G401 (cell line): Measurements from ENCODE around the gene KRTAP4-9. TPM values are rescaled to one million over a fixed set of nuclear protein-coding genes. Genes with fewer than 3 reads are reported as not detected.
"Not testable (repeated sequence)": the region's sequence is repeated elsewhere in the genome, so short reads cannot be mapped to it uniquely, and the experiment has no call there.

Source experiments
- DNase-seq: peaks from one replicate; pipeline ENCODE4 v3.0.0-alpha.2; 2015; ENCODE audit warnings: low spot score
- in situ Hi-C: cut with HindIII; loops from 2 replicates; pipeline ENCODE4 v1.10.0; 2016; ENCODE audit warnings: low sequenced_read_pairs, mixed read lengths
- total RNA-seq: library from RNA; depleted of rRNA; stranded (reverse); fragments of >200 nt; shearing (Covaris generic); gene quantifications from 2 replicates; pipeline ENCODE4 v1.2.3, GENCODE V29; 2014; rRNA removed

Gene KRTAP4-9
- total RNA-seq: not detected in 2 replicates

GRCh38 chr17:41105347-41105746, at the start of gene KRTAP4-9:
TSS of gene KRTAP4-9 (plus strand) at chr17:41105389. CDS start at chr17:41105389, 0 bp downstream.
- DNase-seq, in situ Hi-C loops: not testable (repeated sequence)

GRCh38 chr17:41057547-41057946, 47.6 kb upstream of the KRTAP4-9 start:
- DNase-seq: no peak
- in situ Hi-C loops: no loop called here

DNA sequence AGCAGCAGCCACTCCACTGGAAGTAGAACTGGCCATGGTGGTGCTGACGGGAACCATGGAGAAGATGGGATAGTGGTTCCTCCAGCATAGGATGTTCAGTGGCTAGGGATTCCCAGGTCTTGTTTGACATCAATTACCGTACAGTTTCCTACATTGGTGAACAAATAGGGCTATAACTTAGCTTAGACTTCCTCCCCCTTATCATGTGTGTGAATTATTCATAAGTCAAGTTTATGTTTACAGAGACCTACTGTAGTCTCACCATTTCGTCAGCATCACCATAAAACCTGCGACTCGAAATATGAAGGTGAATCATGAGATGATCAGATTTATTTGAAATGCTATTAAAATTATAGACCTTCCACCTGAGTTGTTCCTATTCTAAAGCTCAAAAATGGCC, 46.4 kb upstream of the KRTAP4-9 start:
- no peak for DNase-seq

DNA sequence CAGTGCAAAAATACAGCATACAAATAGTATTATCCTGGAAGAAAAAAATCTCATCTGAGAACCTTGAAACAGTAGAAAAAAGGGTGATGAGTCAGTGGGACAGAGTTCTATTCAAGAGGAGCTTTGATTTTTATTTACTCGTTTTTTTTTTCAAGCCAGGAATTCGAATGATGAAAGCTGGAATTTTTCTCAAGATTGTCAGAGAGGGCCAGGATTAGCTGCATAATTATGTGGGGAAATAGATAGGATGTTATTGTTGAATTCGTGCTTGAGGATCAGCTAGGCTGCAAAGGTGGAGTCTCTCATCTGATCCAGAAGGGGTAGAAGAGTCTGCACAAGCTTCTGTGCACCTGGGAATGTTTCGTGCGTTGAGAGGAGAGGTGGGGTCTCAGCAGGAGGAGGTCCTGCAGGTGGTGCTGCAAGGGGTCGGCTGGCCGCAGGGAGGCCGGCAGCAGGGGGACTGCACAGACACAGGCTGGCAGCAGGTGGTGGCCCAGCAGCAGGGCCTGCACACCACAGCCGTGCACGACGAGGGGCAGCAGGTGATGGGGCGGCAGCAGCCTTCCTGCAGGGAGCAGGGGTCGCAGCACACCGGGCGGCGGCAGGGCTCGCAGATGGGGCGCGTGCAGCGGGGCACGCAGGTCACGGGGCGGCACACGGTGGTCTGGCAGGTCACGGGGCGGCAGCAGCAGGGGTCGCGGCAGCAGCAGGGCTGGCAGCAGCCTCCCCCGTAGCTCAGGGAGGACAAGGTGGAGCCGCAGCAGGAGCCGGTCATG, 45.7 kb upstream of the KRTAP4-9 start:
- not testable (repeated sequence) for DNase-seq

More for the DNA sequence above, 46.4 kb upstream of the KRTAP4-9 start:
- in situ Hi-C loops: no loop called here

DNA sequence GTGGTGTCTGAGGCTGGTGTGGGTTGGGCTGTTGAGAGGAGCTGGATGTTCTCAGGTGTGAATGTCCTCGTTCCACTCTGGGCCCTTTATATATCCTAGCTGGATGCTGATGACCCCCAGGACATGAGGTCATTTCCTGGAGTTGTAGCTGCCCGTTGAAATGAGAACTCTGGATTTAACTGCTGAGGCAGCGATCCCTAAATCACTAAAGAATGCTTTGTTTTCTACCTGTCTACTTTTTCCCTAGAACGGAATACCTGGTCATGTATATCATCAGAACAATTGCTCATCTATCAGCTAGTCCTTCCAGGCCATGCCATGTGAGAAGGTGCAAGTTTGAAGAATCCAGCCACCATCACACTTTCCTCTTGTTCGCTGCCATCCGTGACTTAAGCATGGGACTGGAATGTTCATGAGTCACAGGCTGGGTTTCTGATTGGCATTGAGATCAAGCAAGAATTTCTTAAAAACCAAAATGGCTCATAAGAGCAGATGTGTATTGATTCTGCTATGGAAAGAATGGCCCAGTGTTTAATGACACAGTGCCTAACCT, 45.1 kb upstream of the KRTAP4-9 start, which contains the start of gene KRTAP2-3:
TSS of gene KRTAP2-3 (minus strand) at position 63 of the 553 bp plus-strand sequence. CDS start 64 bp downstream, outside the sequence.
- no peak for DNase-seq
- in situ Hi-C loops: no loop called here

More for the DNA sequence above, 45.7 kb upstream of the KRTAP4-9 start:
- in situ Hi-C loops: not testable (repeated sequence)

GRCh38 chr17:41061964-41062363, 43.2 kb upstream of the KRTAP4-9 start:
- in situ Hi-C loops: no loop called here
- no peak for DNase-seq

DNA sequence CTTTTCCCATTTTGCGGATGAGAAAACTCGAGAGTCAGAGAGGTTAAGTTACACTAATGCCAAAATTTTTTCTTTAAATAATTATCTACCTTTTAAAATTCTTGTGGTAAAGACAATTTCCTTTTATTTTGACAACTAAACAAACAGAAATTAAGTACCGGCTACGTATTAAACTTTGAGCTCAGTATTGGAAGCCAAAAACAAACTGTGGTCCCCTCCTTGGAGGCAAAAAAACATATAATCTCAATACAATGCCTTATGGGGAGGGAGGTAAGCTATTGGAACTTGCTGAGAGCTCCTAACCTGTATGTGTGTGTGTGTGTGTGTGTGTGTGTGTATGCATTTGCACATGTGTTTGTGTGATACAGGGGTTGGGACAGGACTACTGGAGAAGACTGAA, 41.7 kb upstream of the KRTAP4-9 start:
- DNase-seq: no peak
- in situ Hi-C loops: no loop called here

GRCh38 chr17:41064301-41064700, 40.9 kb upstream of the KRTAP4-9 start:
- in situ Hi-C loops: no loop called here
- no peak for DNase-seq

GRCh38 chr17:41065016-41065689, 40.0 kb upstream of the KRTAP4-9 start:
- in situ Hi-C loops: not testable (repeated sequence)

DNA sequence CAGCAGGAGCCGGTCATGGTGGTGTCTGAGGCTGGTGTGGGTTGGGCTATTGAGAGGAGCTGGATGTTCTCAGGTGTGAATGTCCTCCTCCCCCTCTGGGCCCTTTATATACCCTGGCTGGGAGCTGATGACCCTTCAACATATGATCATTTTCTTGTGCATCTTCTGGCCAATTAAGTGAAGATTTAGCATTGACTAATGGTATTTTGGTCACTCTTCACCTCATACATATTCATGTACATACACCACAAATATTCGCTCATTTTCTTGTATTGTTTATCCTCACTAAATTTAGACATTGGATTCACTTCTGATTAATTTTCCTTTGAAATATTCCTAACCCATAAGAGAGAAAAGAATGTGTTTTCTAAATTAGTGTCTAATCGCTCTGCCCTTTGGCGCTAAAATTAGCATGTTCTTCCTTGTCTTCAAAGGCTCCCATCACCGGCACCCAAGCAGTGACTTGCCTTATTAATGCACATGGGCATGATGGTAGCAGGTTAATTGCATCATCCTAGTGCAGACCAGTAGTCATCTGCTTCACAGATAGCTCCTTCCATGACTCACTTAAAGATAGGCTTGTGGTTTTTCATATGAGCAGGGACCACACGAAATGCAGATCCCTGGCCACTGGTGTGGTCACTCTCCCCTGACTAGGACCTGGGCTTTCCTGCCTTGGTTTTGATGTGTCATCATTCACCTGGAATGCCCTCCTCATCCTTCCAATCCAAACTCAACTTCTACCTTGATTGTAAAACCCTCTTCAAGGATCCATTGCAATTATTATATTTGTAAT, 39.2 kb upstream of the KRTAP4-9 start, which contains the start of gene KRTAP2-4:
TSS of gene KRTAP2-4 (minus strand) at position 51 of the 796 bp plus-strand sequence. CDS start at position 17, 34 bp downstream.
- in situ Hi-C loops: no loop called here
- no peak for DNase-seq

More at GRCh38 chr17:41065016-41065689, 40.0 kb upstream of the KRTAP4-9 start:
- DNase-seq: not testable (repeated sequence)

GRCh38 chr17:41067281-41067680, 37.9 kb upstream of the KRTAP4-9 start:
- no peak for DNase-seq
- in situ Hi-C loops: no loop called here

DNA sequence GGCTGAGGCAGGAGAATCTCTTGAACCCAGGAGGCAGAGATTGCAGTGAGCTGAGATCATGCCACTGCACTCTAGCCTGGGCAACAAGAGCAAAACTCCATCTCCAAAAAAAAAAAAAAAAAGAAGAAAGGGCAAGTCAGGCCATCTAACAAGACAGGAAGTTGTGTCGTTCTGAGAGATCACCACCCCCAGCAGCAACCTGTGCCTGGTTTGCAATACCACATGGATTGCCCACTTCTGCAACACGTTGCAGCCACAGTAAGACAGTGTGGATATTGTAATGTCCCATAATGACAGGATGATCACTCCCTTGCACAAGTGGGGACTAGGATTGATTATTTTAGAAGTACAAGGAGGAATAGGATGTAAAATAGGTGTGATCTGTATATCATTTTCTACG, 36.2 kb upstream of the KRTAP4-9 start:
- DNase-seq: no peak
- in situ Hi-C loops: no loop called here

GRCh38 chr17:41071606-41072360, 33.4 kb upstream of the KRTAP4-9 start:
- in situ Hi-C loops: no loop called here
- DNase-seq: no peak

DNA sequence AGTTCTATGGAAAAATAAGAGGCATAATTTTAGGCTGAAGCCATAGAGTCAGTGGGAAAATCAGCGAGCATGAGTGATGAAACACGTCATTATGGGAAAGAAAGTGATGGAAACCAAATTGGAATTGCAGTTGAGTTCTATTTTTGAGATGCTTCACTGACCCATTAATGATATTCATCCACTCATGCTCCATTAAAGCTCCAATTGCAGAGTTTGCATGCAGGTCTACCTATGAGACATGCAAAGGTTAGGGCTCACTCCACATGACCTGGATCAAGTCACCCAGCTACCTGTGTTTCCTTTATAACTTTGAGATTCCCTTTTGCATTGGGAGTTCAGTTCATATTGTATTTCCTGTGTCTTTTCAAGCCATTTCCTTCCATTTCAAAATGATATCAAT, 31.5 kb upstream of the KRTAP4-9 start:
- no peak for DNase-seq
- in situ Hi-C loops: no loop called here

DNA sequence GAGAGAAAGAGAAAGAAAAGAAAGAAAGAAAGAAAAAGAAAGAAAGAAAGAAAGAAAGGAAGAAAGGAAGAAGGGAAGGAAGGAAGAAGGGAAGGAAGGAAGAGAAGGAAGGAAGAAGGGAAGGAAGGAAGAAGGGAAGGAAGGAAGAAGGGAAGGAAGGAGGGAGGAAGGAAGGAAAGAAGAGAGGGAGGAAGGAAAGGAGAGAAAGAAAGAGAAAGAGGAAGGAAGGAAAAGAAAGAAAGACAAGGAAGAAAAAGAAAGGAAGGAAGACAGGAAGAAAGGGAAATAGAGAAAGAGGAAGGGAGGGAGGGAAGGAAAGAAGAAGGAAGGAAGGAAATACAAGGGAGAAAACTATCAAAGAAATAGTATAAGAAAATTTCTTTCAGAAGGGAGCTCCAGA, 28.4 kb upstream of the KRTAP4-9 start:
- no peak for DNase-seq

GRCh38 chr17:41082626-41083025, 22.6 kb upstream of the KRTAP4-9 start:
- in situ Hi-C loops: no loop called here
- DNase-seq: no peak

More for the DNA sequence above, 28.4 kb upstream of the KRTAP4-9 start:
- in situ Hi-C loops: no loop called here

DNA sequence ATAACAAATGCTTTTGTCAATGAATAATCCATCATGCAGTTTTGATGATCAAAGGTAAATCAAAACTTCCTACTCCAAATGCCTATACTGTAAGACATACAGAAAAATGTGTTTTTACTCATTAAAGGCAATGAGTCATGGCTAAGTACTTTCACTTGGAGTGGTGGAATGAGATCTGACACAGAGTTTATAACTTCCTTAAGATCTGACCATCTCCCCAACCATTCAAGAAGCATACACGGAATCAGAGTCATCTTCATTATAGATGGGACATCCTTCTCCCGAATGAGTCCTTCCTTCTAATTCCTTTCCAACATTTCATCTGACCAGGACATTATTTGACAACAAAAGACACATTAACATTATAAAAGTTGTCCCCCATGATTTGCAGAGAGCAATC, 21.8 kb upstream of the KRTAP4-9 start:
- DNase-seq, in situ Hi-C loops: not testable (repeated sequence)

GRCh38 chr17:41084100-41084856, 20.9 kb upstream of the KRTAP4-9 start, which contains the start of gene KRTAP4-7:
TSS of gene KRTAP4-7 (plus strand) at chr17:41084150. CDS start at chr17:41084207, 57 bp downstream.
- in situ Hi-C loops, DNase-seq: not testable (repeated sequence)
